HCT116 (cell line): Measurements from ENCODE around the gene PRKACA.

ENCODE experiments used
- CEBPB ChIP-seq: IDR thresholded peaks from 2 replicates; pipeline ENCODE4 v1.6.1; 2012; ENCODE audit warnings: low read depth
- EZH2 ChIP-seq: fragments of 200-600 bp; sonication (generic); IDR thresholded peaks from 2 replicates; pipeline ENCODE4 v1.6.1; 2017; ENCODE audit warnings: antibody characterized with exemption, mixed run types
- JUND ChIP-seq: IDR thresholded peaks from 2 replicates; pipeline ENCODE4 v1.6.1; 2012
- POLR2A ChIP-seq: IDR thresholded peaks from 2 replicates; pipeline ENCODE4 v1.7.0; 2011; ENCODE audit warnings: borderline replicate concordance; ENCODE audit not compliant: insufficient read depth, insufficient read length; ENCODE audit errors: extremely low read depth
- POLR2AphosphoS5 ChIP-seq: IDR thresholded peaks from 2 replicates; pipeline ENCODE4 v1.6.1; 2011; ENCODE audit warnings: mild to moderate bottlenecking, low read depth, low read length, moderate library complexity
- RAD21 ChIP-seq: IDR thresholded peaks from 2 replicates; pipeline ENCODE4 v1.6.1; 2012; ENCODE audit warnings: low read depth, mild to moderate bottlenecking
- SP1 ChIP-seq: IDR thresholded peaks from 2 replicates; pipeline ENCODE4 v1.6.1; 2012; ENCODE audit warnings: low read depth
- YY1 ChIP-seq: IDR thresholded peaks from 2 replicates; pipeline ENCODE4 v1.6.1; 2011; ENCODE audit warnings: low read length, low read depth, moderate library complexity, mild to moderate bottlenecking; ENCODE audit not compliant: insufficient replicate concordance; ENCODE audit errors: extremely low read depth
- TF ChIP-seq, protein P1 (sequence below), 3 experiments: fragments of 200-600 bp in 1 of 3; sonication (generic) in 1 of 3; IDR thresholded peaks in 2 of 3; conservative IDR thresholded peaks in 1 of 3; 2 replicates each; pipeline ENCODE4 v1.5.1; 2012 to 2017; ENCODE audit warnings: low read depth in 2 of 3, low read length in 2 of 3, antibody characterized with exemption in 1 of 3, borderline replicate concordance in 1 of 3, control low read depth in 1 of 3, mild to moderate bottlenecking in 1 of 3, mixed read lengths in 1 of 3, mixed run types in 1 of 3, moderate library complexity in 1 of 3; ENCODE audit not compliant: insufficient read depth in 1 of 3
- TF ChIP-seq, protein P2 (sequence below): IDR thresholded peaks from 2 replicates; pipeline ENCODE4 v1.6.1; 2011; ENCODE audit warnings: mild to moderate bottlenecking, low read length, moderate library complexity; ENCODE audit not compliant: insufficient replicate concordance; ENCODE audit errors: extremely low read depth
- TF ChIP-seq, protein P3 (sequence below): IDR thresholded peaks from 2 replicates; pipeline ENCODE4 v1.6.1; 2012
- TF ChIP-seq, protein P4 (sequence below): IDR thresholded peaks from 2 replicates; pipeline ENCODE4 v1.6.1; 2012

DNA sequence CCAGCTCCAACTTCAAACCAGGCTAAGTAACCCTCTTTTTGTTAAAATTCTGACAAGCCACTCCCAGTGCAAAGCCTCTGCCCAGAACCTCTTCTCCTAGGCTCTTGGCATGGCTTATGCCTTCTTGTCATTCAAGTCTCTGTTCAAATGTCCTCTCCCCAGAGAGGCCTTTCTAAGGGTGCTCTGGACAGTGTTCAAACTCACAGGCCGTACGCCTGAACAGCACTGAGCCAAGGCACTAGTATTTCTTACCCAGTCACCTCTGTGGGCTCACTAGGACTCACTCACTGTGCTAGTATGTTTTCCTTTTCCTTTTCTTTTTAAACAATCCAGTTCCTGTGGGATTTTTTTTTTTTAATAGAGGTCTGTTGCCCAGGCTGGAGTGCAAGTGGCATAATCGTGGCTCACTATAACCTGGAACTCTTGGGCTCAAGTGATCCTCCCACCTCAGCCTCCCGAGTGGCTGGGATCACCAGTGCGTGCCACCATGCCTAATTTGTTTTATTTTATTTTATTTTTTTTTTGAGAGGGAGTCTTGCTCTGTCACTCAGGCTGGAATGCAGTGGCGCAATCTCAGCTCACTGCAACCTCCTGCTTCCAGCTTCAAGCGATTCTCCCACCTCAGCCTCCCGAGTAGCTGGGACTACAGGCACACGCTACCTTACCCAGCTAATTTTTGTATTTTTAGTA lies 21.2 kb upstream of the PRKACA start:
- no peak for TF ChIP-seq JUND
- TF ChIP-seq CEBPB: no peak
- TF ChIP-seq POLR2AphosphoS5: no peak
- TF ChIP-seq, protein P1, sequence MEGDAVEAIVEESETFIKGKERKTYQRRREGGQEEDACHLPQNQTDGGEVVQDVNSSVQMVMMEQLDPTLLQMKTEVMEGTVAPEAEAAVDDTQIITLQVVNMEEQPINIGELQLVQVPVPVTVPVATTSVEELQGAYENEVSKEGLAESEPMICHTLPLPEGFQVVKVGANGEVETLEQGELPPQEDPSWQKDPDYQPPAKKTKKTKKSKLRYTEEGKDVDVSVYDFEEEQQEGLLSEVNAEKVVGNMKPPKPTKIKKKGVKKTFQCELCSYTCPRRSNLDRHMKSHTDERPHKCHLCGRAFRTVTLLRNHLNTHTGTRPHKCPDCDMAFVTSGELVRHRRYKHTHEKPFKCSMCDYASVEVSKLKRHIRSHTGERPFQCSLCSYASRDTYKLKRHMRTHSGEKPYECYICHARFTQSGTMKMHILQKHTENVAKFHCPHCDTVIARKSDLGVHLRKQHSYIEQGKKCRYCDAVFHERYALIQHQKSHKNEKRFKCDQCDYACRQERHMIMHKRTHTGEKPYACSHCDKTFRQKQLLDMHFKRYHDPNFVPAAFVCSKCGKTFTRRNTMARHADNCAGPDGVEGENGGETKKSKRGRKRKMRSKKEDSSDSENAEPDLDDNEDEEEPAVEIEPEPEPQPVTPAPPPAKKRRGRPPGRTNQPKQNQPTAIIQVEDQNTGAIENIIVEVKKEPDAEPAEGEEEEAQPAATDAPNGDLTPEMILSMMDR (IDR thresholded peaks at IDR 0.05 in 2 of 3, conservative IDR thresholded peaks at IDR 0.05 in 1 of 3; ENCODE audit: borderline replicate concordance in 1 of 3, insufficient read depth in 1 of 3, low read depth in 2 of 3, low read length in 2 of 3): no peak
- TF ChIP-seq, protein P2, sequence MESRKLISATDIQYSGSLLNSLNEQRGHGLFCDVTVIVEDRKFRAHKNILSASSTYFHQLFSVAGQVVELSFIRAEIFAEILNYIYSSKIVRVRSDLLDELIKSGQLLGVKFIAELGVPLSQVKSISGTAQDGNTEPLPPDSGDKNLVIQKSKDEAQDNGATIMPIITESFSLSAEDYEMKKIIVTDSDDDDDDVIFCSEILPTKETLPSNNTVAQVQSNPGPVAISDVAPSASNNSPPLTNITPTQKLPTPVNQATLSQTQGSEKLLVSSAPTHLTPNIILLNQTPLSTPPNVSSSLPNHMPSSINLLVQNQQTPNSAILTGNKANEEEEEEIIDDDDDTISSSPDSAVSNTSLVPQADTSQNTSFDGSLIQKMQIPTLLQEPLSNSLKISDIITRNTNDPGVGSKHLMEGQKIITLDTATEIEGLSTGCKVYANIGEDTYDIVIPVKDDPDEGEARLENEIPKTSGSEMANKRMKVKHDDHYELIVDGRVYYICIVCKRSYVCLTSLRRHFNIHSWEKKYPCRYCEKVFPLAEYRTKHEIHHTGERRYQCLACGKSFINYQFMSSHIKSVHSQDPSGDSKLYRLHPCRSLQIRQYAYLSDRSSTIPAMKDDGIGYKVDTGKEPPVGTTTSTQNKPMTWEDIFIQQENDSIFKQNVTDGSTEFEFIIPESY: no peak
- TF ChIP-seq, protein P3, sequence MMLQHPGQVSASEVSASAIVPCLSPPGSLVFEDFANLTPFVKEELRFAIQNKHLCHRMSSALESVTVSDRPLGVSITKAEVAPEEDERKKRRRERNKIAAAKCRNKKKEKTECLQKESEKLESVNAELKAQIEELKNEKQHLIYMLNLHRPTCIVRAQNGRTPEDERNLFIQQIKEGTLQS: no peak
- TF ChIP-seq RAD21: no peak
- no peak for TF ChIP-seq SP1
- TF ChIP-seq YY1: no peak
- TF ChIP-seq, protein P4, sequence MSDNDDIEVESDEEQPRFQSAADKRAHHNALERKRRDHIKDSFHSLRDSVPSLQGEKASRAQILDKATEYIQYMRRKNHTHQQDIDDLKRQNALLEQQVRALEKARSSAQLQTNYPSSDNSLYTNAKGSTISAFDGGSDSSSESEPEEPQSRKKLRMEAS: no peak
- TF ChIP-seq POLR2A: no peak
- no peak for TF ChIP-seq EZH2
